K562 (cell line): Measurements from ENCODE around the gene SLCO2B1. TPM values are rescaled to one million over a fixed set of nuclear protein-coding genes. Genes with fewer than 3 reads are reported as not detected.

ENCODE experiments used
- CBX5 ChIP-seq: IDR thresholded peaks from 2 replicates; pipeline ENCODE4 v1.6.1; 2014; ENCODE audit warnings: low read depth, borderline replicate concordance
- CXXC5 ChIP-seq: fragments of 250-450 bp; sonication (Bioruptor Pico); IDR thresholded peaks from 2 replicates; pipeline ENCODE4 v1.8.0; 2022; ENCODE audit warnings: inconsistent platforms, mild to moderate bottlenecking, moderate library complexity
- EP400 ChIP-seq: fragments of 450-650 bp; IDR thresholded peaks from 2 replicates; pipeline ENCODE4 v1.6.1; 2017; ENCODE audit warnings: antibody characterized with exemption, mild to moderate bottlenecking, moderate library complexity
- ESRRA ChIP-seq: fragments of 450-650 bp; IDR thresholded peaks from 2 replicates; pipeline ENCODE4 v1.6.1; 2014; ENCODE audit warnings: low read depth, mild to moderate bottlenecking, moderate library complexity, borderline replicate concordance
- FOS ChIP-seq: IDR thresholded peaks from 3 replicates; pipeline ENCODE4 v1.6.1; 2011; ENCODE audit not compliant: insufficient read length; ENCODE audit errors: extremely low read depth
- FOSL1 ChIP-seq: fragments of 200-800 bp; sonication (Bioruptor generic); conservative IDR thresholded peaks from 2 replicates; pipeline ENCODE4 v1.6.1; 2016; ENCODE audit warnings: missing genetic modification characterization, missing compliant biosample characterization
- HDAC3 ChIP-seq: fragments of 450-650 bp; IDR thresholded peaks from 2 replicates; pipeline ENCODE4 v1.6.1; 2018; ENCODE audit warnings: borderline replicate concordance, mild to moderate bottlenecking, moderate library complexity; ENCODE audit not compliant: partially characterized antibody
- KAT8 ChIP-seq: fragments of 450-650 bp; IDR thresholded peaks from 2 replicates; pipeline ENCODE4 v1.6.1; 2016; ENCODE audit warnings: low read depth, mild to moderate bottlenecking
- MCM5 ChIP-seq: fragments of 450-650 bp; IDR thresholded peaks from 2 replicates; pipeline ENCODE4 v1.6.1; 2016; ENCODE audit warnings: low read depth
- NBN ChIP-seq: fragments of 450-650 bp; IDR thresholded peaks from 2 replicates; pipeline ENCODE4 v1.6.1; 2016; ENCODE audit warnings: low read depth, mild to moderate bottlenecking
- RAD51 ChIP-seq: fragments of 450-650 bp; IDR thresholded peaks from 2 replicates; pipeline ENCODE4 v1.7.1; 2016; ENCODE audit warnings: low read depth, mild to moderate bottlenecking, borderline replicate concordance
- RBM22 ChIP-seq: fragments of 200-400 bp; formaldehyde crosslinking; IDR thresholded peaks from 2 replicates; pipeline ENCODE4 v1.6.1; 2018; ENCODE audit warnings: low read length, low read depth; ENCODE audit not compliant: poor library complexity, severe bottlenecking
- RNF2 ChIP-seq: sonication (generic); IDR thresholded peaks from 2 replicates; pipeline ENCODE4 v1.6.1; 2016
- SAP30 ChIP-seq: fragments of 200-600 bp; sonication (generic); IDR thresholded peaks from 2 replicates; pipeline ENCODE4 v1.6.1; 2012; ENCODE audit warnings: borderline replicate concordance, low read depth, mild to moderate bottlenecking, moderate library complexity, low read length, control low read depth, inconsistent platforms; ENCODE audit not compliant: insufficient read depth, poor library complexity, severe bottlenecking
- TAF1 ChIP-seq: IDR thresholded peaks from 2 replicates; pipeline ENCODE4 v1.6.1; 2011; ENCODE audit warnings: mild to moderate bottlenecking, low read length, moderate library complexity; ENCODE audit not compliant: insufficient read depth, control insufficient read depth, severe bottlenecking; ENCODE audit errors: extremely low read depth
- THRAP3 ChIP-seq: fragments of 450-650 bp; IDR thresholded peaks from 2 replicates; pipeline ENCODE4 v1.6.1; 2016; ENCODE audit warnings: mild to moderate bottlenecking, inconsistent platforms, borderline replicate concordance
- TRIM24 ChIP-seq, 2 experiments: fragments of 450-650 bp; IDR thresholded peaks; 2 replicates each; pipeline ENCODE4 v1.6.1; 2016
- ZNF253 ChIP-seq: fragments of 250-450 bp; sonication (Bioruptor Pico); conservative IDR thresholded peaks from 2 replicates; pipeline ENCODE4 v1.6.1; 2021; ENCODE audit warnings: mild to moderate bottlenecking
- ZNF282 ChIP-seq: sonication (generic); formaldehyde crosslinking; IDR thresholded peaks from 2 replicates; pipeline ENCODE4 v1.8.1; 2023; ENCODE audit warnings: missing genetic modification reagents
- ZNF431 ChIP-seq: sonication (generic); formaldehyde crosslinking; IDR thresholded peaks from 2 replicates; pipeline ENCODE4 v1.8.0; 2022; ENCODE audit warnings: mild to moderate bottlenecking, missing genetic modification reagents
- ZNF445 ChIP-seq: fragments of 250-450 bp; sonication (Bioruptor Pico); IDR thresholded peaks from 2 replicates; pipeline ENCODE4 v1.4.0; 2020; ENCODE audit warnings: low read depth, mild to moderate bottlenecking, moderate library complexity
- ZNF785 ChIP-seq: fragments of 250-450 bp; sonication (Bioruptor Pico); IDR thresholded peaks from 2 replicates; pipeline ENCODE4 v1.4.0; 2020; ENCODE audit warnings: mild to moderate bottlenecking
- polyA plus RNA-seq, 8 experiments: library from polyadenylated mRNA; depleted of rRNA in 4 of 8; stranded (reverse) in 5 of 8; unstranded in 3 of 8; fragments of >200 nt; fragmentation: Nextera tagmentation in 2 of 8; fragmentation: Illumina TruSeq in 1 of 8; extraction: Ambion mirVana in 2 of 8; extraction: Trizol in 1 of 8; gene quantifications; 2 replicates each; pipeline versions ENCODE4 v1.2.1 to v1.2.3, GENCODE V29; 2011 to 2014; ENCODE audit warnings: inconsistent platforms in 1 of 8, missing spikeins in 1 of 8
- total RNA-seq, 7 experiments: library from RNA; depleted of rRNA in 6 of 7; stranded (reverse); fragments of >200 nt in 6 of 7; fragmentation: Illumina TruSeq in 2 of 7; extraction: Trizol in 2 of 7; gene quantifications; 2 replicates each; pipeline versions ENCODE4 v1.2.1 to v1.2.3, GENCODE V29; 2011 to 2021; ENCODE audit warnings: low replicate concordance in 1 of 7
- TF ChIP-seq, protein P1 (sequence below): sonication (generic); formaldehyde crosslinking; IDR thresholded peaks from 2 replicates; pipeline ENCODE4 v1.8.0; 2022; ENCODE audit warnings: missing genetic modification reagents, mild to moderate bottlenecking, moderate library complexity, borderline replicate concordance
- TF ChIP-seq, protein P2 (sequence below), 2 experiments: fragments of 200-800 bp in 1 of 2; sonication (Bioruptor generic) in 1 of 2; sonication (generic) in 1 of 2; formaldehyde crosslinking in 1 of 2; IDR thresholded peaks in 1 of 2; conservative IDR thresholded peaks in 1 of 2; 2 replicates each; pipeline versions ENCODE4 v1.5.0 to v1.6.1; 2016 to 2020; ENCODE audit warnings: missing compliant biosample characterization in 1 of 2, missing genetic modification characterization in 1 of 2, missing genetic modification reagents in 1 of 2
- TF ChIP-seq, protein P3 (sequence below): sonication (generic); formaldehyde crosslinking; IDR thresholded peaks from 2 replicates; pipeline ENCODE4 v1.4.0; 2020; ENCODE audit warnings: mild to moderate bottlenecking, missing genetic modification reagents

Gene SLCO2B1
- total and polyA plus RNA-seq, 9 of the 15 experiments (the other 6 are each of a cell fraction or from before 2014, with no cell fraction given), result 0.70 to 14.7 (median 7.6) TPM

DNA sequence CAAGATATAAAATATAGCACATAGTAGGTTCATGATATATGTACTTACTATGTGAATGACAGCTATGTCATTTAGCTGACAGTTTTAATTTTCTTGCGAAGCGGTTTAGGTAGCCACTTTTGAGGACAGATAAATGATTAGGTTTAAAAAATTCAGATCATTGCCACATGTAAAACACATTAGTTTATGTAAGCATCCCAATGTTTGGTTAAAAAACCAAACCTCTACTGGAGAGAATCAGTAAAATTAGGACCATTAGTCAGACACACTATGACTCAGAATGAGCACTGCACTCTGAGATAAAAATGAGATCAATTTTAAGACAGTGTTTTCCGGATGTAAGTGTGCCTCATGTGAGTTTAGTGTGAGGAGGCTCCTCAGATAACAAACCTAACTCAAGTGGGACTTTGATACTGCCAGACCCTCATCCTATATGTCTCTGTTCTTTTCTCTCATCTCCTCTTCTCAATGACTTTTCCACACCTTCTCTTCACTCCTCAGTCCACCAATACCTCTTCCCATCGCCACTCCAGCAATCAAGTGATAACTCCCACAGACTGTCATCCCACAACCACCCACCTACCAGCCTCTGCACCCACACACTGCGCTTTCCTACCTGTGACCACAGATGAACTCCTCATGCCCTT lies 47.4 kb upstream of the SLCO2B1 start (continued):
- TF ChIP-seq MCM5, result no peak
- TF ChIP-seq FOS, result peak; percentile 76
- no peak for TF ChIP-seq ZNF431 (CRISPR knock-in tag)
- TF ChIP-seq, protein P1, sequence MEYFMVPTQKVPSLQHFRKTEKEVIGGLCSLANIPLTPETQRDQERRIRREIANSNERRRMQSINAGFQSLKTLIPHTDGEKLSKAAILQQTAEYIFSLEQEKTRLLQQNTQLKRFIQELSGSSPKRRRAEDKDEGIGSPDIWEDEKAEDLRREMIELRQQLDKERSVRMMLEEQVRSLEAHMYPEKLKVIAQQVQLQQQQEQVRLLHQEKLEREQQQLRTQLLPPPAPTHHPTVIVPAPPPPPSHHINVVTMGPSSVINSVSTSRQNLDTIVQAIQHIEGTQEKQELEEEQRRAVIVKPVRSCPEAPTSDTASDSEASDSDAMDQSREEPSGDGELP (CRISPR knock-in tag), result no peak; the same call in 1 of the 2 replicates
- TF ChIP-seq ZNF253 (CRISPR knock-in tag), result 0 out of 2 replicates have a peak, but pooled peaks have one; percentile 18
- peak; percentile 99 for TF ChIP-seq FOSL1
- no peak for TF ChIP-seq ZNF282
- no peak for TF ChIP-seq CBX5
- TF ChIP-seq RAD51, result no peak
- no peak for TF ChIP-seq ESRRA
- TF ChIP-seq HDAC3, result peak; percentile 67
- TF ChIP-seq ZNF445 (CRISPR knock-in tag), result no peak
- no peak for TF ChIP-seq THRAP3
- no peak for TF ChIP-seq KAT8
- TF ChIP-seq TRIM24 (IDR thresholded peaks at IDR 0.05), result peak; percentile 56 to 86
- no peak for TF ChIP-seq ZNF785 (CRISPR knock-in tag)
- TF ChIP-seq TAF1, result no peak
- TF ChIP-seq, protein P2, sequence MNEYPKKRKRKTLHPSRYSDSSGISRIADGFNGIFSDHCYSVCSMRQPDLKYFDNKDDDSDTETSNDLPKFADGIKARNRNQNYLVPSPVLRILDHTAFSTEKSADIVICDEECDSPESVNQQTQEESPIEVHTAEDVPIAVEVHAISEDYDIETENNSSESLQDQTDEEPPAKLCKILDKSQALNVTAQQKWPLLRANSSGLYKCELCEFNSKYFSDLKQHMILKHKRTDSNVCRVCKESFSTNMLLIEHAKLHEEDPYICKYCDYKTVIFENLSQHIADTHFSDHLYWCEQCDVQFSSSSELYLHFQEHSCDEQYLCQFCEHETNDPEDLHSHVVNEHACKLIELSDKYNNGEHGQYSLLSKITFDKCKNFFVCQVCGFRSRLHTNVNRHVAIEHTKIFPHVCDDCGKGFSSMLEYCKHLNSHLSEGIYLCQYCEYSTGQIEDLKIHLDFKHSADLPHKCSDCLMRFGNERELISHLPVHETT (CRISPR knock-in tag; conservative IDR thresholded peaks at IDR 0.05 in 1 of 2, IDR thresholded peaks at IDR 0.05 in 1 of 2), result no peak
- peak; percentile 79 for TF ChIP-seq NBN
- TF ChIP-seq EP400, result peak; percentile 44; the same call in 1 of the 2 replicates
- TF ChIP-seq, protein P3, sequence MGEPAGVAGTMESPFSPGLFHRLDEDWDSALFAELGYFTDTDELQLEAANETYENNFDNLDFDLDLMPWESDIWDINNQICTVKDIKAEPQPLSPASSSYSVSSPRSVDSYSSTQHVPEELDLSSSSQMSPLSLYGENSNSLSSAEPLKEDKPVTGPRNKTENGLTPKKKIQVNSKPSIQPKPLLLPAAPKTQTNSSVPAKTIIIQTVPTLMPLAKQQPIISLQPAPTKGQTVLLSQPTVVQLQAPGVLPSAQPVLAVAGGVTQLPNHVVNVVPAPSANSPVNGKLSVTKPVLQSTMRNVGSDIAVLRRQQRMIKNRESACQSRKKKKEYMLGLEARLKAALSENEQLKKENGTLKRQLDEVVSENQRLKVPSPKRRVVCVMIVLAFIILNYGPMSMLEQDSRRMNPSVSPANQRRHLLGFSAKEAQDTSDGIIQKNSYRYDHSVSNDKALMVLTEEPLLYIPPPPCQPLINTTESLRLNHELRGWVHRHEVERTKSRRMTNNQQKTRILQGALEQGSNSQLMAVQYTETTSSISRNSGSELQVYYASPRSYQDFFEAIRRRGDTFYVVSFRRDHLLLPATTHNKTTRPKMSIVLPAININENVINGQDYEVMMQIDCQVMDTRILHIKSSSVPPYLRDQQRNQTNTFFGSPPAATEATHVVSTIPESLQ (CRISPR knock-in tag), result no peak
- TF ChIP-seq RBM22, result no peak
- TF ChIP-seq CXXC5 (CRISPR knock-in tag), result 0 out of 2 replicates have a peak, but pooled peaks have one; percentile 9
- TF ChIP-seq SAP30, result no peak
- peak; percentile 65; the same call in 1 of the 2 replicates for TF ChIP-seq RNF2
